Measurements from ENCODE around the gene FYN. TPM values are rescaled to one million over a fixed set of nuclear protein-coding genes. Genes with fewer than 3 reads are reported as not detected.

FYN gene
- total and polyA plus RNA-seq, 2 experiments from 2014 or later, result 58.6 to 166 TPM

DNA sequence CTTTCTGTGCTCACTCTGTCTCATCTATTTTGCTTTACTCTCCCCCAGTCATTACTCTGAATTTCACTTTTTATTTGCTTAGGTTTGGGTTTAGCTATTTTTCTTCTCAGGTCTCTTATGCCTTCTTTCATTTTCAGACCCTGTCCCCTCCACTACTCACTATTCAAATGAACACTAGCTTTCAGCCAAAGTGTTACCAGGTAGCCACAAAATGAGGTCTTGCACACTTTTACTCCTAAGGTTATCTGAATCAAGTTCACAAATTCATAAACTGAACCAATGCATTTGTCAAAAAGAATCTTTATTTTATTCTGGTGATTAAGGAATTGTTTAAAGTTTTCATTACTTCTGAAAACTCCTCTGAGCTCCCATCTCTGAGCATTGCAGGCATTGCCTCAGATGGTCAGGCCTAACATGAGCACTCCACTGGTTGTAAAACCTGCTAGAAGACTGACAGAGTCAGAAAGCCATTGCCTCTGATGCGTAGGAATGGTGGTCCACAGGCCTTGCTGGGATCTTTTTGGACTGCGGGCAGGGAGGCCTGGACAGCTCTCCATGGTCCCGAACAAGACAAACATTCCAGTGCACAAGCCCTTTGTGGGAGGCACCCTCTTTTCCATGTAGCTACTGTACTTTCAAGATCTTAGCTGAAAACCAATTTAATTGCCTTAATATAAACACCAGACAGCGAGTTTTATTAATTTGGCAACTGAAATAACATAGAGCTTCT is 48.5 kb downstream of the FYN start:
- no peak for TF ChIP-seq EZH2phosphoT487 (IDR thresholded peaks at IDR 0.05; ENCODE audit: insufficient read depth, low read depth)
- no peak for TF ChIP-seq EZH2 (IDR thresholded peaks at IDR 0.05; ENCODE audit: insufficient read depth, poor library complexity, severe bottlenecking)
- Histone ChIP-seq H3K27me3 (replicated peaks; ENCODE audit: insufficient read depth) (no peaks in the 10 kb centered on the region), H2AFZ (no peak overlapping the region), H3F3A (ENCODE audit: insufficient read depth) (peaks cover 34% of the 10 kb centered on the region), H3K27ac (peak overlapping the region; percentile 66; the same call in 1 of the 2 replicates), H3K4me2 (ENCODE audit: unreplicated experiment) (peak overlapping the region; percentile 74), H3K9ac (no peak overlapping the region), H3K4me1 (ENCODE audit: insufficient read depth) (peaks cover 56% of the 10 kb centered on the region), H3K36me3 (ENCODE audit: low read depth) (no peaks in the 10 kb centered on the region), H4K20me1 (ENCODE audit: insufficient read depth) (0 out of 2 replicates have a peak, but pooled peaks cover 3% of the 10 kb centered on the region), H3K4me3 (no peak overlapping the region), H3K9me2 (ENCODE audit: insufficient read depth) (no peaks in the 10 kb centered on the region), H3K9me3 (ENCODE audit: low read depth) (no peaks in the 10 kb centered on the region), H3K79me2 (ENCODE audit: insufficient read depth) (peaks cover 88% of the 10 kb centered on the region)
- no peak for DNase-seq
- WGBS, 2 experiments (ENCODE audit: low coverage in 1 of 2, low lambda C conversion rate in 2 of 2, missing lambda C conversion rate in 2 of 2), result 76 to 81% methylated on average over 4 of the region's 4 CpGs
- in situ Hi-C loops (cut with MboI), result no loop called here

- 0 out of 2 replicates have a peak, but pooled peaks cover 3% of the 10 kb centered on the region for H4K20me1 ChIP-seq (ENCODE audit: insufficient read depth)
- peak overlapping the region; percentile 66 for H3K27ac ChIP-seq
- peak overlapping the region; percentile 44 for H3K4me3 ChIP-seq
- in situ Hi-C loops (cut with MboI), result no loop called here
- TF ChIP-seq EZH2phosphoT487 (IDR thresholded peaks at IDR 0.05; ENCODE audit: insufficient read depth, low read depth), result no peak
- TF ChIP-seq EZH2 (IDR thresholded peaks at IDR 0.05; ENCODE audit: insufficient read depth, poor library complexity, severe bottlenecking), result no peak
- H3K36me3 ChIP-seq (ENCODE audit: low read depth), result no peaks in the 10 kb centered on the region
- H3F3A ChIP-seq (ENCODE audit: insufficient read depth), result peaks cover 27% of the 10 kb centered on the region
- H2AFZ ChIP-seq, result peak overlapping the region; percentile 36
- H3K79me2 ChIP-seq (ENCODE audit: insufficient read depth), result peaks cover 92% of the 10 kb centered on the region
- no peaks in the 10 kb centered on the region for H3K9me2 ChIP-seq (ENCODE audit: insufficient read depth)
- no peaks in the 10 kb centered on the region for H3K27me3 ChIP-seq (replicated peaks; ENCODE audit: insufficient read depth)
- H3K9ac ChIP-seq, result peak overlapping the region; percentile 61
- H3K9me3 ChIP-seq (ENCODE audit: low read depth), result no peaks in the 10 kb centered on the region
- peak overlapping the region; percentile 74 for H3K4me2 ChIP-seq (ENCODE audit: unreplicated experiment)
- H3K4me1 ChIP-seq (ENCODE audit: insufficient read depth), result peaks cover 49% of the 10 kb centered on the region
- WGBS, 2 experiments (ENCODE audit: low coverage in 1 of 2, low lambda C conversion rate in 2 of 2, missing lambda C conversion rate in 2 of 2), result 50 to 52% methylated on average over 4 of the region's 4 CpGs
- DNase-seq, result peak; percentile 77
Measured at GRCh38 chr6:111823831-111824607, 49.2 kb downstream of the FYN start.

- H3K9me2 ChIP-seq (ENCODE audit: insufficient read depth), result no peaks in the 10 kb centered on the region
- in situ Hi-C loops (cut with MboI), result no loop called here
- peak overlapping the region; percentile 74 for H3K4me2 ChIP-seq (ENCODE audit: unreplicated experiment)
- H3K4me3 ChIP-seq, result no peak overlapping the region; the same call in 1 of the 2 replicates
- peak overlapping the region; percentile 66 for H3K27ac ChIP-seq
- 98% methylated on average over 6 of the region's 6 CpGs for WGBS, 2 experiments (ENCODE audit: low coverage in 1 of 2, low lambda C conversion rate in 2 of 2, missing lambda C conversion rate in 2 of 2)
- H3K9ac ChIP-seq, result peak overlapping the region; percentile 61; the same call in 1 of the 2 replicates
- H3F3A ChIP-seq (ENCODE audit: insufficient read depth), result peaks cover 20% of the 10 kb centered on the region
- peaks cover 52% of the 10 kb centered on the region for H3K4me1 ChIP-seq (ENCODE audit: insufficient read depth)
- no peak for DNase-seq
- H3K79me2 ChIP-seq (ENCODE audit: insufficient read depth), result peaks cover 92% of the 10 kb centered on the region
- 0 out of 2 replicates have a peak, but pooled peaks cover 3% of the 10 kb centered on the region for H4K20me1 ChIP-seq (ENCODE audit: insufficient read depth)
- H3K27me3 ChIP-seq (replicated peaks; ENCODE audit: insufficient read depth), result no peaks in the 10 kb centered on the region
- no peak overlapping the region for H2AFZ ChIP-seq
- TF ChIP-seq EZH2phosphoT487 (IDR thresholded peaks at IDR 0.05; ENCODE audit: insufficient read depth, low read depth), result no peak
- TF ChIP-seq EZH2 (IDR thresholded peaks at IDR 0.05; ENCODE audit: insufficient read depth, poor library complexity, severe bottlenecking), result no peak
- no peaks in the 10 kb centered on the region for H3K9me3 ChIP-seq (ENCODE audit: low read depth)
- no peaks in the 10 kb centered on the region for H3K36me3 ChIP-seq (ENCODE audit: low read depth)
Measured at GRCh38 chr6:111823012-111823411, 50.2 kb downstream of the FYN start.

DNA sequence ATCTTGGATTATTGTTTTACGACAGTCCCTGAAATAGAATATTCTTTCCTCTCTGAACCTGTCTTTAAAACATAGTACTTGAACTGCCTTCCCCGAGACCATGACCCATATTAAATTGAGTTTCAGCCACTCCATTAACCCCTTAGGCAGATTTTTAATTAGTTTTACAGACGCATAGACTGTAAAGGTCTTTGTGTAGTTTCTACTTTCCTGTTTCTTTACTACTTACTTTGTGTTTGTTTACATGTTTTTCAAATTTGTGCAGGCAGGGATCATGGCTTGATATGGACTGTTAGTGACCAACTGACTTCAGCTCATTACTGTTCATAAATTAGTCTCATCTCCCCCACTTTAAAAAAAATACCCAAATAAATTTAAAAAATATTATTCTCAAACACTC is 53.8 kb downstream of the FYN start:
- Histone ChIP-seq H3K9ac (no peak overlapping the region), H3K4me3 (no peak overlapping the region), H3K9me2 (ENCODE audit: insufficient read depth) (no peaks in the 10 kb centered on the region), H3K4me2 (ENCODE audit: unreplicated experiment) (no peak overlapping the region), H4K20me1 (ENCODE audit: insufficient read depth) (no peaks in the 10 kb centered on the region), H3K4me1 (ENCODE audit: insufficient read depth) (peaks cover 42% of the 10 kb centered on the region), H3K9me3 (ENCODE audit: low read depth) (no peaks in the 10 kb centered on the region), H3F3A (ENCODE audit: insufficient read depth) (peaks cover 18% of the 10 kb centered on the region), H3K27ac (no peak overlapping the region), H2AFZ (no peak overlapping the region), H3K27me3 (replicated peaks; ENCODE audit: insufficient read depth) (no peaks in the 10 kb centered on the region), H3K36me3 (ENCODE audit: low read depth) (0 out of 2 replicates have a peak, but pooled peaks cover 2% of the 10 kb centered on the region), H3K79me2 (ENCODE audit: insufficient read depth) (peaks cover 92% of the 10 kb centered on the region)
- in situ Hi-C loops (cut with MboI), result no loop called here
- DNase-seq, result no peak
- TF ChIP-seq EZH2phosphoT487 (IDR thresholded peaks at IDR 0.05; ENCODE audit: insufficient read depth, low read depth), result no peak
- TF ChIP-seq EZH2 (IDR thresholded peaks at IDR 0.05; ENCODE audit: insufficient read depth, poor library complexity, severe bottlenecking), result no peak
- WGBS, 2 experiments (ENCODE audit: low coverage in 1 of 2, low lambda C conversion rate in 2 of 2, missing lambda C conversion rate in 2 of 2), result 77 to 82% methylated on average over 3 of the region's 3 CpGs
